ENCODE results near the gene COQ10B.

DNA sequence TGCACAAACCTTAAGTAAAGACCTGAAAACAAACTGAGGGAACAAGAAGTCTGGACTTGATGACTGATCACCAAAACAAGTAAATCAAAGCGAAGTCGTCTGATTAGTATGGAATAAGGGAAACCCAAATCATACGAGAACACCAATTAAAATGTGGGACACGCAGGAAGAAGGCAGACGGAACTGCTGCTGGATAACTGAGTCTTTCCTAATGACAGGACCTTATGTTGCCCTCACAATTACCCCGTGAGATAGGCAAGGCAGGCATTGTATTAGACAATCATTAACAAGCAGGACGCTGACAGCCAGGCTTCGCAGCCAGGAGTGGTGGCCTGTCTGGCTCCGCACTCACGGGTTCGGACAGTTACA lies 614 bp upstream of the COQ10B start:
- TF ChIP-seq, protein P1, sequence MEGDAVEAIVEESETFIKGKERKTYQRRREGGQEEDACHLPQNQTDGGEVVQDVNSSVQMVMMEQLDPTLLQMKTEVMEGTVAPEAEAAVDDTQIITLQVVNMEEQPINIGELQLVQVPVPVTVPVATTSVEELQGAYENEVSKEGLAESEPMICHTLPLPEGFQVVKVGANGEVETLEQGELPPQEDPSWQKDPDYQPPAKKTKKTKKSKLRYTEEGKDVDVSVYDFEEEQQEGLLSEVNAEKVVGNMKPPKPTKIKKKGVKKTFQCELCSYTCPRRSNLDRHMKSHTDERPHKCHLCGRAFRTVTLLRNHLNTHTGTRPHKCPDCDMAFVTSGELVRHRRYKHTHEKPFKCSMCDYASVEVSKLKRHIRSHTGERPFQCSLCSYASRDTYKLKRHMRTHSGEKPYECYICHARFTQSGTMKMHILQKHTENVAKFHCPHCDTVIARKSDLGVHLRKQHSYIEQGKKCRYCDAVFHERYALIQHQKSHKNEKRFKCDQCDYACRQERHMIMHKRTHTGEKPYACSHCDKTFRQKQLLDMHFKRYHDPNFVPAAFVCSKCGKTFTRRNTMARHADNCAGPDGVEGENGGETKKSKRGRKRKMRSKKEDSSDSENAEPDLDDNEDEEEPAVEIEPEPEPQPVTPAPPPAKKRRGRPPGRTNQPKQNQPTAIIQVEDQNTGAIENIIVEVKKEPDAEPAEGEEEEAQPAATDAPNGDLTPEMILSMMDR (IDR thresholded peaks at IDR 0.05; ENCODE audit: low read length), result no peak
- TF ChIP-seq EZH2 (IDR thresholded peaks at IDR 0.05; ENCODE audit: borderline replicate concordance, low read length), result no peak
